Transverse colon (tissue), 3 donors: ENCODE results near the gene NIBAN1.

ENCODE experiments used
- POLR2A ChIP-seq: fragments of 450-650 bp; IDR thresholded peaks from one replicate; pipeline ENCODE4 v1.6.1; 2016; ENCODE audit warnings: antibody characterized with exemption, mild to moderate bottlenecking, moderate library complexity
- TF ChIP-seq, protein P1 (sequence below), 5 experiments: fragments of 200-600 bp in 3 of 5; fragments of 450-650 bp in 2 of 5; sonication (generic) in 3 of 5; IDR thresholded peaks; 1 replicate in 2 of 5; 2 replicates in 3 of 5; pipeline ENCODE4 v1.5.1; 2016 to 2017; ENCODE audit warnings: antibody characterized with exemption in 5 of 5, inconsistent platforms in 3 of 5, mild to moderate bottlenecking in 2 of 5, moderate library complexity in 1 of 5

DNA sequence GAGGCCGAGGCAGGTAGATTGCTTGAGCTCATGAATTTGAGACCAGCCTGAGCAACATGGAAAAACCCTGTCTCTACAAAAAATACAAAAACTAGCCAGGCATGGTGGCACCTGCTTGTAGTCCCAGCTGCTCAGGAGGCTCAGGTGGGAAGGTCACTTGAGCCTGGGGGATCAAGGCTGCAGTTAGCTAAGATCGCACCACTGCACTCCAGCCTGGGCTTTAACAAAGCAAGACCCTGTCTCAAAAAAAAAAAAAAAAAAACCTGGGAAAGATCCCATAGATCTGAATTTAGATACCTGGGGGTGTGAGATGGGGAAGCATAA lies 32.9 kb downstream of the NIBAN1 start:
- TF ChIP-seq, protein P1, sequence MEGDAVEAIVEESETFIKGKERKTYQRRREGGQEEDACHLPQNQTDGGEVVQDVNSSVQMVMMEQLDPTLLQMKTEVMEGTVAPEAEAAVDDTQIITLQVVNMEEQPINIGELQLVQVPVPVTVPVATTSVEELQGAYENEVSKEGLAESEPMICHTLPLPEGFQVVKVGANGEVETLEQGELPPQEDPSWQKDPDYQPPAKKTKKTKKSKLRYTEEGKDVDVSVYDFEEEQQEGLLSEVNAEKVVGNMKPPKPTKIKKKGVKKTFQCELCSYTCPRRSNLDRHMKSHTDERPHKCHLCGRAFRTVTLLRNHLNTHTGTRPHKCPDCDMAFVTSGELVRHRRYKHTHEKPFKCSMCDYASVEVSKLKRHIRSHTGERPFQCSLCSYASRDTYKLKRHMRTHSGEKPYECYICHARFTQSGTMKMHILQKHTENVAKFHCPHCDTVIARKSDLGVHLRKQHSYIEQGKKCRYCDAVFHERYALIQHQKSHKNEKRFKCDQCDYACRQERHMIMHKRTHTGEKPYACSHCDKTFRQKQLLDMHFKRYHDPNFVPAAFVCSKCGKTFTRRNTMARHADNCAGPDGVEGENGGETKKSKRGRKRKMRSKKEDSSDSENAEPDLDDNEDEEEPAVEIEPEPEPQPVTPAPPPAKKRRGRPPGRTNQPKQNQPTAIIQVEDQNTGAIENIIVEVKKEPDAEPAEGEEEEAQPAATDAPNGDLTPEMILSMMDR (IDR thresholded peaks at IDR 0.05): no peak
- no peak for TF ChIP-seq POLR2A
